PC-3 (cell line): ENCODE measurements around the gene CDX2.

Experiments
- EZH2 ChIP-seq: fragments of 300-600 bp; sonication (generic); IDR thresholded peaks from one replicate; pipeline ENCODE4 v1.6.1; 2017; ENCODE audit warnings: antibody characterized with exemption, mild to moderate bottlenecking, low read length; ENCODE audit not compliant: unreplicated experiment
- EZH2phosphoT487 ChIP-seq: fragments of 300-600 bp; sonication (generic); IDR thresholded peaks from 2 replicates; pipeline ENCODE4 v1.6.1; 2018; ENCODE audit warnings: mild to moderate bottlenecking, antibody characterized with exemption, low read length, borderline replicate concordance
- TF ChIP-seq, protein P1 (sequence below): fragments of 300-600 bp; sonication (generic); conservative IDR thresholded peaks from 2 replicates; pipeline ENCODE4 v1.5.1; 2017; ENCODE audit warnings: antibody characterized with exemption, low read depth, mild to moderate bottlenecking, low read length

DNA sequence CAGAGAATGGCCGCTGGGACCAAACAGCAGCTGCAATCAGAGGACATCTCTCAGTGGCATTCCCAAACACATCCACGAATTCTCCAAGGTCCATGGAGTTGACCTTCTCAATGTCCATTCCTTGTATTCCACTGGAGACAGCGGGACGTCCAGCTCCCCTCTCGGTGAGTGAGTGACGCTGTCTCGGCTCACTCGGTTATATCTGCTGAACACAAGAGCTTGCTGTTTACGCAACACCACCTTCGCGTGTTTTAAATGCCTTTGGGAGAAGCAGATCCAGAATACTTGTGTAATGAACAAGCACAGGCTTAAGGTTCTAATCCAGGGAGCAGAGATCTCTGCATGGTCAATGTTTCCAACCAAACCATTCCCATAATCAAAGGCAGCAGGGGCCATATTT is 19.4 kb upstream of the CDX2 start, which contains the start of gene URAD:
- TF ChIP-seq, protein P1, sequence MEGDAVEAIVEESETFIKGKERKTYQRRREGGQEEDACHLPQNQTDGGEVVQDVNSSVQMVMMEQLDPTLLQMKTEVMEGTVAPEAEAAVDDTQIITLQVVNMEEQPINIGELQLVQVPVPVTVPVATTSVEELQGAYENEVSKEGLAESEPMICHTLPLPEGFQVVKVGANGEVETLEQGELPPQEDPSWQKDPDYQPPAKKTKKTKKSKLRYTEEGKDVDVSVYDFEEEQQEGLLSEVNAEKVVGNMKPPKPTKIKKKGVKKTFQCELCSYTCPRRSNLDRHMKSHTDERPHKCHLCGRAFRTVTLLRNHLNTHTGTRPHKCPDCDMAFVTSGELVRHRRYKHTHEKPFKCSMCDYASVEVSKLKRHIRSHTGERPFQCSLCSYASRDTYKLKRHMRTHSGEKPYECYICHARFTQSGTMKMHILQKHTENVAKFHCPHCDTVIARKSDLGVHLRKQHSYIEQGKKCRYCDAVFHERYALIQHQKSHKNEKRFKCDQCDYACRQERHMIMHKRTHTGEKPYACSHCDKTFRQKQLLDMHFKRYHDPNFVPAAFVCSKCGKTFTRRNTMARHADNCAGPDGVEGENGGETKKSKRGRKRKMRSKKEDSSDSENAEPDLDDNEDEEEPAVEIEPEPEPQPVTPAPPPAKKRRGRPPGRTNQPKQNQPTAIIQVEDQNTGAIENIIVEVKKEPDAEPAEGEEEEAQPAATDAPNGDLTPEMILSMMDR = no peak
- TF ChIP-seq EZH2phosphoT487 (no peak), EZH2 (no peak)
